ENCODE data around the gene PREPL.

Gene PREPL

GRCh38 chr2:44295633-44296359 is 65.5 kb downstream of the PREPL start:
- DNase-seq (ENCODE audit: low spot score), result no peak

- no peak for DNase-seq (ENCODE audit: low spot score)
These were observed 66.2 kb downstream of the PREPL start for GRCh38 chr2:44295113-44295512.

- peak; percentile 72 for DNase-seq (ENCODE audit: low spot score)
These were observed 69.7 kb downstream of the PREPL start for GRCh38 chr2:44291281-44292248.

- peak; percentile 40 for DNase-seq (ENCODE audit: low spot score)
These were observed 71.0 kb downstream of the PREPL start for GRCh38 chr2:44290261-44290660.

GRCh38 chr2:44286884-44287638 is 74.2 kb downstream of the PREPL start:
- no peak for DNase-seq (ENCODE audit: low spot score)

GRCh38 chr2:44286119-44286883 is 75.0 kb downstream of the PREPL start:
- DNase-seq (ENCODE audit: low spot score), result no peak

- no peak for DNase-seq (ENCODE audit: low spot score)
These were observed 76.1 kb downstream of the PREPL start for GRCh38 chr2:44285174-44285573.

- no peak for DNase-seq (ENCODE audit: low spot score)
These were observed 78.1 kb downstream of the PREPL start for GRCh38 chr2:44283116-44283666.

- DNase-seq (ENCODE audit: low spot score), result no peak
These were observed 80.4 kb downstream of the PREPL start for GRCh38 chr2:44280869-44281268.

- no peak for DNase-seq (ENCODE audit: low spot score)
These were observed 83.8 kb downstream of the PREPL start for GRCh38 chr2:44277541-44277940.

GRCh38 chr2:44275927-44276303 is 85.4 kb downstream of the PREPL start:
- peak; percentile 59 for DNase-seq (ENCODE audit: low spot score)

- DNase-seq (ENCODE audit: low spot score), result no peak
These were observed 87.7 kb downstream of the PREPL start for GRCh38 chr2:44273596-44273995.

GRCh38 chr2:44273076-44273475 is 88.2 kb downstream of the PREPL start:
- no peak for DNase-seq (ENCODE audit: low spot score)

GRCh38 chr2:44271296-44271695 is 90.0 kb downstream of the PREPL start:
- no peak for DNase-seq (ENCODE audit: low spot score)

GRCh38 chr2:44269831-44270230 is 91.5 kb downstream of the PREPL start:
- DNase-seq (ENCODE audit: low spot score), result no peak

GRCh38 chr2:44267796-44268648 is 93.3 kb downstream of the PREPL start:
- peak; percentile 63 for DNase-seq (ENCODE audit: low spot score)
